Measurements from ENCODE around the gene PTPMT1. TPM values are rescaled to one million over a fixed set of nuclear protein-coding genes. Genes with fewer than 3 reads are reported as not detected.
A peak's percentile ranks its signal among the peaks of the same experiment; 100 is the strongest.

Gene PTPMT1
- total RNA-seq, 4 donors from 2014 or later = 70.0 to 95.7 (median 83.6) TPM

- Histone ChIP-seq H3K4me1 (peaks cover 0 to 33% (median 11%) of the 10 kb centered on the region in 3 donors), H3K9me3 (peaks cover 0 to 4% (median 0%) of the 10 kb centered on the region in 3 donors), H3K4me3 (peak overlapping the region in 1 of 2 donors; percentile 42), H3K36me3 (no peaks in the 10 kb centered on the region), H3K27ac (no peak overlapping the region), H3K27me3 (peaks cover 66% of the 10 kb centered on the region)
- no peak for ATAC-seq
- TF ChIP-seq POLR2A (IDR thresholded peaks at IDR 0.05) = no peak
- no peak for TF ChIP-seq EP300 (IDR thresholded peaks at IDR 0.05)
- TF ChIP-seq CTCF (IDR thresholded peaks at IDR 0.05) = no peak
- no peak for TF ChIP-seq POLR2AphosphoS5 (IDR thresholded peaks at IDR 0.05)
- 11 to 14% methylated on average over 1 to 4 of the region's 6 CpGs for WGBS, 2 donors (ENCODE audit: low coverage in 1 of 2)
Observed at GRCh38 chr11:47593492-47593933, 28.1 kb downstream of the PTPMT1 start.

GRCh38 chr11:47593934-47594855, 28.8 kb downstream of the PTPMT1 start, which contains the start of gene C1QTNF4:
Gene C1QTNF4 (minus strand): TSS chr11:47594411. CDS start chr11:47590810, 3,601 bp downstream.
- Histone ChIP-seq H3K4me1 (peaks cover 0 to 28% (median 11%) of the 10 kb centered on the region in 3 donors), H3K4me3 (peak within 1 kb of the TSS in 1 of 2 donors; percentile 42), H3K9me3 (peaks cover 0 to 4% (median 0%) of the 10 kb centered on the region in 3 donors), H3K27ac (no peak within 1 kb of the TSS), H3K36me3 (no peaks in the 10 kb centered on the region), H3K27me3 (peaks cover 62% of the 10 kb centered on the region)
- 5% methylated on average over 8 of the region's 48 CpGs; no CpG with 5 or more reads in 1 of the 2 donors for WGBS, 2 donors (ENCODE audit: low coverage in 1 of 2)
- TF ChIP-seq POLR2AphosphoS5 (IDR thresholded peaks at IDR 0.05) (no peak), EP300 (IDR thresholded peaks at IDR 0.05) (no peak), POLR2A (IDR thresholded peaks at IDR 0.05) (no peak), CTCF (IDR thresholded peaks at IDR 0.05) (no peak)
- no peak for ATAC-seq

DNA sequence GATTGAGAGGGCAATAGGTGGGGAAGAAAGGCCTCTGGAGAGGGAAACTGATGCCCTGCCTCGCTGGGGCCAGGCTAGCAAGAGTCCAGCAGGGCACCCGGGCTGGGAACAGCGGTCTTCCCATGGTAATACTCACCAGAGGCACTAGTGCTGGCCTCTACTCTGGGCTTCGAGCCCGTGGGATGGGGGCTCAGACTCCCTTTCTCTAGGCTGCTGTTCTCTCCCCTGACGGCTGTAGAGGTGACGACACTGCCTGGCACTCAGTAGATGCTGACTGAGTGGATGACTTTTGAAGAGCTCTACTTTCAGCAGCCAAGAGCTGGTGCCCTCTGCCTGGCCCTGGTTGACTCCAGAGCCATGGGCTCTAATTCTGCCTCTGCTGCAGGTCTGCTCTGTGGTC, 29.6 kb downstream of the PTPMT1 start:
- Histone ChIP-seq H3K9me3 (peaks cover 0 to 4% (median 0%) of the 10 kb centered on the region in 3 donors), H3K36me3 (no peaks in the 10 kb centered on the region), H3K4me3 (no peak overlapping the region), H3K27ac (no peak overlapping the region), H3K27me3 (peaks cover 53% of the 10 kb centered on the region), H3K4me1 (peaks cover 0 to 20% (median 11%) of the 10 kb centered on the region in 3 donors)
- TF ChIP-seq POLR2AphosphoS5 (IDR thresholded peaks at IDR 0.05) (no peak), EP300 (IDR thresholded peaks at IDR 0.05) (no peak), POLR2A (IDR thresholded peaks at IDR 0.05) (no peak)
- no peak for ATAC-seq
- WGBS, 2 donors (ENCODE audit: low coverage in 1 of 2) = 63% methylated on average over 3 of the region's 7 CpGs; no CpG with 5 or more reads in 1 of the 2 donors

- peaks cover 0 to 15% (median 11%) of the 10 kb centered on the region in 3 donors for H3K4me1 ChIP-seq
- no peaks in the 10 kb centered on the region for H3K9me3 ChIP-seq
- no peak overlapping the region for H3K27ac ChIP-seq
- H3K36me3 ChIP-seq = no peaks in the 10 kb centered on the region
- no peak for ATAC-seq
- no peak for TF ChIP-seq CTCF (IDR thresholded peaks at IDR 0.05)
- no peak for TF ChIP-seq POLR2AphosphoS5 (IDR thresholded peaks at IDR 0.05)
- TF ChIP-seq EP300 (IDR thresholded peaks at IDR 0.05) = no peak
- TF ChIP-seq POLR2A (IDR thresholded peaks at IDR 0.05) = no peak
- WGBS, 2 donors (ENCODE audit: low coverage in 1 of 2) = 60 to 100% methylated on average over 1 of the region's 1 CpG
- H3K4me3 ChIP-seq = no peak overlapping the region
- H3K27me3 ChIP-seq = peaks cover 44% of the 10 kb centered on the region
Observed at GRCh38 chr11:47595967-47596366, 30.6 kb downstream of the PTPMT1 start.

GRCh38 chr11:47599902-47600301, 34.5 kb downstream of the PTPMT1 start:
- no peak for ATAC-seq

More at GRCh38 chr11:47599902-47600301, 34.5 kb downstream of the PTPMT1 start:
- H3K27me3 ChIP-seq = peaks cover 5% of the 10 kb centered on the region
- no peak overlapping the region for H3K4me3 ChIP-seq
- TF ChIP-seq POLR2A (IDR thresholded peaks at IDR 0.05) = no peak
- TF ChIP-seq EP300 (IDR thresholded peaks at IDR 0.05) = no peak
- TF ChIP-seq POLR2AphosphoS5 (IDR thresholded peaks at IDR 0.05) = no peak
- no peak for TF ChIP-seq CTCF (IDR thresholded peaks at IDR 0.05)
- no peaks in the 10 kb centered on the region for H3K4me1 ChIP-seq
- no peak overlapping the region for H3K27ac ChIP-seq
- no peaks in the 10 kb centered on the region for H3K36me3 ChIP-seq
- H3K9me3 ChIP-seq = no peaks in the 10 kb centered on the region
- WGBS, 2 donors (ENCODE audit: low coverage in 1 of 2) = 64 to 76% methylated on average over 3 to 4 of the region's 4 CpGs
